Spleen (tissue), 11 donors: ENCODE measurements around the gene MAPT. TPM values are rescaled to one million over a fixed set of nuclear protein-coding genes. Genes with fewer than 3 reads are reported as not detected.

Source experiments
- DNase-seq: peaks from one replicate; pipeline ENCODE4 v3.0.0-alpha.2; 2020
- H3K27ac ChIP-seq, 8 donors: fragments of 200-600 bp; sonication (generic) in 7 of 8; 1 replicate in 4 of 8; 2 replicates in 4 of 8; pipeline versions ENCODE4 v1.5.0 to v1.8.0; 2016 to 2021; ENCODE audit warnings: inconsistent platforms in 4 of 8, mild to moderate bottlenecking in 4 of 8, moderate library complexity in 1 of 8
- H3K27me3 ChIP-seq, 7 donors: fragments of 200-600 bp; sonication (generic) in 6 of 7; replicated peaks in 1 of 7; 1 replicate in 4 of 7; 2 replicates in 3 of 7; pipeline versions ENCODE4 v1.5.0 to v1.8.0; 2016 to 2021; ENCODE audit warnings: inconsistent platforms in 3 of 7, mild to moderate bottlenecking in 1 of 7
- H3K36me3 ChIP-seq, 6 donors: fragments of 200-600 bp; sonication (generic) in 5 of 6; 1 replicate in 4 of 6; 2 replicates in 2 of 6; pipeline versions ENCODE4 v1.5.0 to v1.8.0; 2016 to 2021; ENCODE audit warnings: inconsistent platforms in 2 of 6
- H3K4me1 ChIP-seq, 6 donors: fragments of 200-600 bp; sonication (generic) in 5 of 6; 1 replicate in 3 of 6; 2 replicates in 3 of 6; pipeline versions ENCODE4 v1.5.0 to v1.8.0; 2016 to 2021; ENCODE audit warnings: inconsistent platforms in 3 of 6
- H3K4me3 ChIP-seq, 8 donors: fragments of 200-600 bp; sonication (generic) in 7 of 8; 1 replicate in 4 of 8; 2 replicates in 4 of 8; pipeline versions ENCODE4 v1.5.0 to v1.8.0; 2016 to 2021; ENCODE audit warnings: inconsistent platforms in 4 of 8, mild to moderate bottlenecking in 4 of 8, moderate library complexity in 2 of 8
- H3K9me3 ChIP-seq, 8 donors: fragments of 200-600 bp; sonication (generic) in 7 of 8; 1 replicate in 4 of 8; 2 replicates in 4 of 8; pipeline versions ENCODE4 v1.5.0 to v1.8.0; 2016 to 2021; ENCODE audit warnings: inconsistent platforms in 4 of 8
- CTCF ChIP-seq, 11 experiments: fragments of 200-600 bp in 7 of 11; fragments of 450-650 bp in 4 of 11; sonication (generic) in 4 of 11; IDR thresholded peaks in 8 of 11; conservative IDR thresholded peaks in 3 of 11; 1 replicate in 7 of 11; 2 replicates in 4 of 11; pipeline versions ENCODE4 v1.4.0 to v1.8.0; 2016 to 2021; ENCODE audit warnings: antibody characterized with exemption in 11 of 11, inconsistent platforms in 4 of 11, mild to moderate bottlenecking in 1 of 11
- POLR2A ChIP-seq, 3 donors: fragments of 450-650 bp; IDR thresholded peaks; one replicate each; pipeline ENCODE4 v1.5.1; 2017; ENCODE audit warnings: antibody characterized with exemption in 3 of 3, mild to moderate bottlenecking in 1 of 3
- POLR2AphosphoS5 ChIP-seq, 3 donors: sonication (generic); formaldehyde crosslinking; IDR thresholded peaks; one replicate each; pipeline ENCODE4 v1.5.1; 2017; ENCODE audit warnings: antibody characterized with exemption in 3 of 3
- WGBS, 5 donors: extraction: QIAGEN DNeasy Blood & Tissue Kit in 3 of 5; methylation state at CpG; one replicate each; pipeline versions ENCODE4 v1.1.5 to v1.1.7; 2013 to 2018; 5-methylcytosine and 5-hydroxymethylcytosine counted together
- intact Hi-C: fragments of 100-400 bp; cut with DNase I; formaldehyde crosslinking; loops from one replicate; pipeline ENCODE4 v1.15.0; 2023; ENCODE audit warnings: low total_unique reads
- polyA plus RNA-seq, 3 donors: library from polyadenylated mRNA; stranded (reverse); fragments of 200-250 nt; gene quantifications; one replicate each; pipeline ENCODE4 v1.2.1, GENCODE V29; 2013
- total RNA-seq, 7 donors: library from RNA; depleted of rRNA in 3 of 7; stranded (reverse); fragments of >200 nt in 3 of 7; fragmentation: NEBNext Ultra II Directional in 4 of 7; extraction: Animal tissue kit (Norgen Biotek cat#: 25700) in 4 of 7; gene quantifications; one replicate each; pipeline versions ENCODE4 v1.1.0 to v1.2.1, GENCODE V29; 2016 to 2021
- donor health status: healthy with polysubstance abuse.
- donor health status: DM: no; HTN: no; CAD: no; lungs with moderate emphysema.
- donor health status: DM: no; HTN: no; CAD: no.
- donor health status: Bipolar disorder and iron deficiency.
- donor health status: healthy.
- donor health status: DM: no; HTN: no; CAD: no.
- donor health status: DM: yes; HTN: yes; CAD: no.

Gene MAPT
- total and polyA plus RNA-seq, 10 donors, result 0.15 to 1.6 (median 0.66) TPM

GRCh38 chr17:46029627-46030026 is 135.3 kb downstream of the MAPT start:
- WGBS, 5 donors, result 96 to 98% (median 97%) methylated on average over 6 of the region's 6 CpGs
- Histone ChIP-seq H3K9me3 (no peaks in the 10 kb centered on the region), H3K27ac (peak overlapping the region in 3 of 8 donors; percentile 2 to 77 (median 77)), H3K4me3 (no peak overlapping the region), H3K36me3 (peaks cover 4 to 100% (median 47%) of the 10 kb centered on the region in 6 donors), H3K4me1 (peaks cover 0 to 53% (median 40%) of the 10 kb centered on the region in 6 donors), H3K27me3 (no peaks in the 10 kb centered on the region)
- intact Hi-C loops, result no loop called here
- DNase-seq, result no peak
- TF ChIP-seq POLR2A (IDR thresholded peaks at IDR 0.05) (no peak), POLR2AphosphoS5 (IDR thresholded peaks at IDR 0.05) (no peak)

- Histone ChIP-seq H3K4me1 (peaks cover 0 to 49% (median 31%) of the 10 kb centered on the region in 6 donors), H3K36me3 (peaks cover 4 to 100% (median 58%) of the 10 kb centered on the region in 6 donors), H3K27ac (no peak overlapping the region), H3K9me3 (no peaks in the 10 kb centered on the region), H3K4me3 (no peak overlapping the region), H3K27me3 (no peaks in the 10 kb centered on the region)
- intact Hi-C loops, result no loop called here
- 85 to 95% (median 90%) methylated on average over 3 of the region's 3 CpGs for WGBS, 5 donors
- TF ChIP-seq POLR2A (IDR thresholded peaks at IDR 0.05) (no peak), POLR2AphosphoS5 (IDR thresholded peaks at IDR 0.05) (no peak), CTCF (IDR thresholded peaks at IDR 0.05 in 8 of 11, conservative IDR thresholded peaks at IDR 0.05 in 3 of 11) (no peak)
- peak; percentile 52 for DNase-seq
Observed at GRCh38 chr17:46030752-46031151, 136.4 kb downstream of the MAPT start.

GRCh38 chr17:46031440-46031839 is 137.1 kb downstream of the MAPT start:
- peak; percentile 65 for DNase-seq
- no peaks in the 10 kb centered on the region for H3K9me3 ChIP-seq
- WGBS, 5 donors, result 95 to 96% (median 95%) methylated on average over 13 to 16 of the region's 16 CpGs
- intact Hi-C loops, result no loop called here
- H3K4me3 ChIP-seq, result no peak overlapping the region
- H3K27me3 ChIP-seq, result no peaks in the 10 kb centered on the region
- TF ChIP-seq CTCF (IDR thresholded peaks at IDR 0.05 in 8 of 11, conservative IDR thresholded peaks at IDR 0.05 in 3 of 11) (no peak), POLR2A (IDR thresholded peaks at IDR 0.05) (no peak), POLR2AphosphoS5 (IDR thresholded peaks at IDR 0.05) (peak in 2 of 3 donors; percentile 37 to 71)
- no peak overlapping the region for H3K27ac ChIP-seq
- H3K36me3 ChIP-seq, result peaks cover 4 to 100% (median 65%) of the 10 kb centered on the region in 6 donors
- peaks cover 0 to 42% (median 24%) of the 10 kb centered on the region in 6 donors for H3K4me1 ChIP-seq

GRCh38 chr17:46031920-46032319 is 137.6 kb downstream of the MAPT start:
- intact Hi-C loops, result no loop called here
- DNase-seq, result peak; percentile 43
- peaks cover 4 to 100% (median 70%) of the 10 kb centered on the region in 6 donors for H3K36me3 ChIP-seq
- peaks cover 0 to 37% (median 19%) of the 10 kb centered on the region in 6 donors for H3K4me1 ChIP-seq
- H3K4me3 ChIP-seq, result no peak overlapping the region
- H3K27ac ChIP-seq, result no peak overlapping the region
- TF ChIP-seq POLR2AphosphoS5 (IDR thresholded peaks at IDR 0.05) (no peak), POLR2A (IDR thresholded peaks at IDR 0.05) (no peak), CTCF (IDR thresholded peaks at IDR 0.05 in 8 of 11, conservative IDR thresholded peaks at IDR 0.05 in 3 of 11) (no peak)
- no peaks in the 10 kb centered on the region for H3K9me3 ChIP-seq
- WGBS, 5 donors, result 87 to 94% (median 93%) methylated on average over 8 of the region's 8 CpGs
- no peaks in the 10 kb centered on the region for H3K27me3 ChIP-seq
